ENCODE measurements around the gene UXT. TPM values are rescaled to one million over a fixed set of nuclear protein-coding genes. Genes with fewer than 3 reads are reported as not detected.

The UXT gene
- total and polyA plus RNA-seq, 2 of the 13 experiments (the other 11 are each of a cell fraction or from before 2014, with no cell fraction given), result 107 to 123 TPM

DNA sequence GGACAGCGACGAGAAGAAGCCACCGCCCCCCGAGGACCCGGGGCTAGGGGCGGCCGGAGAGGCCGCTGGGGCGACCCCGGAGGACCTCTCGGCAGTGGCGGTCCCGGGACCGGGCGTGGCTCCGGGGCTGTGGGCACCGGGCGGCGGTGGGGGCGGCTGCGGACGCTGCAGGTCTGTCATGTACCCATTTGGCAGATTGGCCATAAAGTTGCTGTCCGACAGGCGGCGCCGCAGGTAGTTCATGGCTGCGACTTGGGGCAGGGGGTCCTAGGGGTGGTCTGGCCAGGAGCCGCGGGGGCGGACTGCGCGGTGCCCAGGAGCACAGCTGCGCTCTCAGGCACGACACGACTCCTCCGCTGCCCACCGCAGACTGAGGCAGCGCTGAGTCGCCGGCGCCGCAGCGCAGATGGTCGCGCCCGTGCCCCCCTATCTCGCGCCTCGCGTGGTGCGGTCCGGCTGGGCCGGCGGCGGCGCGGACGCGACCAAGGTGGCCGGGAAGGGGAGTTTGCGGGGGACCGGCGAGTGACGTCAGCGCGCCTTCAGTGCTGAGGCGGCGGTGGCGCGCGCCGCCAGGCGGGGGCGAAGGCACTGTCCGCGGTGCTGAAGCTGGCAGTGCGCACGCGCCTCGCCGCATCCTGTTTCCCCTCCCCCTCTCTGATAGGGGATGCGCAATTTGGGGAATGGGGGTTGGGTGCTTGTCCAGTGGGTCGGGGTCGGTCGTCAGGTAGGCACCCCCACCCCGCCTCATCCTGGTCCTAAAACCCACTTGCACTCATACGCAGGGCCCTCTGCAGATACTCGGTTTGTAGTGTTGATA lies 39.3 kb downstream of the UXT start, which contains the start of gene SYN1 (continued):
- TF ChIP-seq IRX3 (CRISPR knock-in tag; IDR thresholded peaks at IDR 0.05; ENCODE audit: borderline replicate concordance, low read depth) (no peak), ZNF282 (IDR thresholded peaks at IDR 0.05; ENCODE audit: partially characterized antibody) (no peak), RFX3 (CRISPR knock-in tag; IDR thresholded peaks at IDR 0.05) (no peak), SP1 (IDR thresholded peaks at IDR 0.05) (no peak), SP1 (CRISPR knock-in tag; IDR thresholded peaks at IDR 0.05) (0 out of 2 replicates have a peak, but pooled peaks have one; percentile 19), ZFP41 (CRISPR knock-in tag; IDR thresholded peaks at IDR 0.05; ENCODE audit: borderline replicate concordance) (no peak), CENPX (CRISPR knock-in tag; IDR thresholded peaks at IDR 0.05) (no peak), ZNF552 (CRISPR knock-in tag; IDR thresholded peaks at IDR 0.05; ENCODE audit: borderline replicate concordance) (no peak), DMTF1 (CRISPR knock-in tag; IDR thresholded peaks at IDR 0.05) (no peak), ZNF143 (CRISPR knock-in tag; IDR thresholded peaks at IDR 0.05) (no peak), MED8 (CRISPR knock-in tag; IDR thresholded peaks at IDR 0.05; ENCODE audit: insufficient replicate concordance) (no peak), CCDC6 (CRISPR knock-in tag; IDR thresholded peaks at IDR 0.05) (peak; percentile 46; the same call in 1 of the 2 replicates), ZNF235 (CRISPR knock-in tag; IDR thresholded peaks at IDR 0.05; ENCODE audit: borderline replicate concordance) (no peak), ZNF563 (CRISPR knock-in tag; IDR thresholded peaks at IDR 0.05) (peak; percentile 73; the same call in 1 of the 2 replicates), ISL2 (CRISPR knock-in tag; IDR thresholded peaks at IDR 0.05) (no peak), ZSCAN25 (CRISPR knock-in tag; IDR thresholded peaks at IDR 0.05) (0 out of 2 replicates have a peak, but pooled peaks have one; percentile 36), TRIM24 (CRISPR knock-in tag; IDR thresholded peaks at IDR 0.05) (no peak)
- TF ChIP-seq, protein P1, sequence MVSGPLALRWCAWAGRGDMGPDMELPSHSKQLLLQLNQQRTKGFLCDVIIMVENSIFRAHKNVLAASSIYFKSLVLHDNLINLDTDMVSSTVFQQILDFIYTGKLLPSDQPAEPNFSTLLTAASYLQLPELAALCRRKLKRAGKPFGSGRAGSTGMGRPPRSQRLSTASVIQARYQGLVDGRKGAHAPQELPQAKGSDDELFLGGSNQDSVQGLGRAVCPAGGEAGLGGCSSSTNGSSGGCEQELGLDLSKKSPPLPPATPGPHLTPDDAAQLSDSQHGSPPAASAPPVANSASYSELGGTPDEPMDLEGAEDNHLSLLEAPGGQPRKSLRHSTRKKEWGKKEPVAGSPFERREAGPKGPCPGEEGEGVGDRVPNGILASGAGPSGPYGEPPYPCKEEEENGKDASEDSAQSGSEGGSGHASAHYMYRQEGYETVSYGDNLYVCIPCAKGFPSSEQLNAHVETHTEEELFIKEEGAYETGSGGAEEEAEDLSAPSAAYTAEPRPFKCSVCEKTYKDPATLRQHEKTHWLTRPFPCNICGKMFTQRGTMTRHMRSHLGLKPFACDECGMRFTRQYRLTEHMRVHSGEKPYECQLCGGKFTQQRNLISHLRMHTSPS (CRISPR knock-in tag; IDR thresholded peaks at IDR 0.05; ENCODE audit: low read depth), result no peak
- TF ChIP-seq, protein P2, sequence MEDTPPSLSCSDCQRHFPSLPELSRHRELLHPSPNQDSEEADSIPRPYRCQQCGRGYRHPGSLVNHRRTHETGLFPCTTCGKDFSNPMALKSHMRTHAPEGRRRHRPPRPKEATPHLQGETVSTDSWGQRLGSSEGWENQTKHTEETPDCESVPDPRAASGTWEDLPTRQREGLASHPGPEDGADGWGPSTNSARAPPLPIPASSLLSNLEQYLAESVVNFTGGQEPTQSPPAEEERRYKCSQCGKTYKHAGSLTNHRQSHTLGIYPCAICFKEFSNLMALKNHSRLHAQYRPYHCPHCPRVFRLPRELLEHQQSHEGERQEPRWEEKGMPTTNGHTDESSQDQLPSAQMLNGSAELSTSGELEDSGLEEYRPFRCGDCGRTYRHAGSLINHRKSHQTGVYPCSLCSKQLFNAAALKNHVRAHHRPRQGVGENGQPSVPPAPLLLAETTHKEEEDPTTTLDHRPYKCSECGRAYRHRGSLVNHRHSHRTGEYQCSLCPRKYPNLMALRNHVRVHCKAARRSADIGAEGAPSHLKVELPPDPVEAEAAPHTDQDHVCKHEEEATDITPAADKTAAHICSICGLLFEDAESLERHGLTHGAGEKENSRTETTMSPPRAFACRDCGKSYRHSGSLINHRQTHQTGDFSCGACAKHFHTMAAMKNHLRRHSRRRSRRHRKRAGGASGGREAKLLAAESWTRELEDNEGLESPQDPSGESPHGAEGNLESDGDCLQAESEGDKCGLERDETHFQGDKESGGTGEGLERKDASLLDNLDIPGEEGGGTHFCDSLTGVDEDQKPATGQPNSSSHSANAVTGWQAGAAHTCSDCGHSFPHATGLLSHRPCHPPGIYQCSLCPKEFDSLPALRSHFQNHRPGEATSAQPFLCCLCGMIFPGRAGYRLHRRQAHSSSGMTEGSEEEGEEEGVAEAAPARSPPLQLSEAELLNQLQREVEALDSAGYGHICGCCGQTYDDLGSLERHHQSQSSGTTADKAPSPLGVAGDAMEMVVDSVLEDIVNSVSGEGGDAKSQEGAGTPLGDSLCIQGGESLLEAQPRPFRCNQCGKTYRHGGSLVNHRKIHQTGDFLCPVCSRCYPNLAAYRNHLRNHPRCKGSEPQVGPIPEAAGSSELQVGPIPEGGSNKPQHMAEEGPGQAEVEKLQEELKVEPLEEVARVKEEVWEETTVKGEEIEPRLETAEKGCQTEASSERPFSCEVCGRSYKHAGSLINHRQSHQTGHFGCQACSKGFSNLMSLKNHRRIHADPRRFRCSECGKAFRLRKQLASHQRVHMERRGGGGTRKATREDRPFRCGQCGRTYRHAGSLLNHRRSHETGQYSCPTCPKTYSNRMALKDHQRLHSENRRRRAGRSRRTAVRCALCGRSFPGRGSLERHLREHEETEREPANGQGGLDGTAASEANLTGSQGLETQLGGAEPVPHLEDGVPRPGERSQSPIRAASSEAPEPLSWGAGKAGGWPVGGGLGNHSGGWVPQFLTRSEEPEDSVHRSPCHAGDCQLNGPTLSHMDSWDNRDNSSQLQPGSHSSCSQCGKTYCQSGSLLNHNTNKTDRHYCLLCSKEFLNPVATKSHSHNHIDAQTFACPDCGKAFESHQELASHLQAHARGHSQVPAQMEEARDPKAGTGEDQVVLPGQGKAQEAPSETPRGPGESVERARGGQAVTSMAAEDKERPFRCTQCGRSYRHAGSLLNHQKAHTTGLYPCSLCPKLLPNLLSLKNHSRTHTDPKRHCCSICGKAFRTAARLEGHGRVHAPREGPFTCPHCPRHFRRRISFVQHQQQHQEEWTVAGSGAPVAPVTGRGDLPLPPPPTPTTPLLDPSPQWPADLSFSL (CRISPR knock-in tag; IDR thresholded peaks at IDR 0.05), result no peak
